IMR-90 (cell line): ENCODE measurements around the gene CAMK2D. TPM values are rescaled to one million over a fixed set of nuclear protein-coding genes. Genes with fewer than 3 reads are reported as not detected.
"Not testable (repeated sequence)": the region's sequence is repeated elsewhere in the genome, so short reads cannot be mapped to it uniquely, and the experiment has no call there.

Source experiments
- ATAC-seq: fragments of 200-7000 bp; cut with Tn5 transposase; 2 replicates; pipeline ENCODE4 v1.9.1; 2020; ENCODE audit warnings: low read depth, mild to moderate bottlenecking, moderate library complexity
- BruUV-seq: library from RNA; stranded (reverse); fragments of 400-500 nt; replicated peaks from 2 replicates; lab custom pipeline; 2021; lab: Mats Ljungman, UMichigan
- CTCF ChIA-PET: fragments of 300-600 bp; formaldehyde crosslinking; extraction: SDS; loops from one replicate; lab custom pipeline; 2021; ENCODE audit warnings: antibody characterized with exemption; lab: Yijun Ruan, JAX
- POLR2A ChIA-PET: fragments of 300-600 bp; sonication (Branson Sonifier 250); formaldehyde crosslinking; loops from one replicate; lab custom pipeline; 2022; ENCODE audit warnings: antibody characterized with exemption; ENCODE audit not compliant: unreplicated experiment; lab: Charles Lee
- DNase-seq: peaks from one replicate; pipeline ENCODE4 v3.0.0; 2013
- H2AFZ ChIP-seq: replicated peaks from 2 replicates; pipeline ENCODE3; 2013; ENCODE audit warnings: low read length, mild to moderate bottlenecking; ENCODE audit not compliant: poor library complexity
- H2AK5ac ChIP-seq: 2 replicates; pipeline ENCODE4 v1.6.1; 2013; ENCODE audit warnings: low read depth, low read length, inconsistent platforms
- H2AK9ac ChIP-seq: replicated peaks from 2 replicates; pipeline ENCODE3; 2013; ENCODE audit warnings: mild to moderate bottlenecking, low read depth, low read length, moderate library complexity; ENCODE audit not compliant: poor library complexity
- H2BK120ac ChIP-seq: 2 replicates; pipeline ENCODE4 v1.6.1; 2013; ENCODE audit warnings: low read depth, low read length, inconsistent platforms
- H2BK15ac ChIP-seq: 3 replicates; pipeline ENCODE4 v1.6.1; 2013; ENCODE audit warnings: low read depth, low read length, inconsistent platforms
- H2BK20ac ChIP-seq: 2 replicates; pipeline ENCODE4 v1.6.1; 2013; ENCODE audit warnings: low read depth, mild to moderate bottlenecking, inconsistent platforms, low read length, moderate library complexity
- H2BK5ac ChIP-seq: 2 replicates; pipeline ENCODE4 v1.6.1; 2013; ENCODE audit warnings: mild to moderate bottlenecking, low read depth, low read length, inconsistent platforms; ENCODE audit not compliant: poor library complexity, severe bottlenecking
- H3K14ac ChIP-seq: replicated peaks from 2 replicates; pipeline ENCODE4 v1.6.1; 2013; ENCODE audit warnings: low read depth, low read length, inconsistent platforms
- H3K18ac ChIP-seq: 2 replicates; pipeline ENCODE4 v1.6.1; 2013; ENCODE audit warnings: low read depth, low read length, control low read depth
- H3K23ac ChIP-seq: 2 replicates; pipeline ENCODE4 v1.6.1; 2013; ENCODE audit warnings: low read depth, low read length, inconsistent platforms
- H3K27ac ChIP-seq: 2 replicates; pipeline ENCODE4 v1.5.1; 2013; ENCODE audit warnings: mild to moderate bottlenecking, control low read depth, low read length; ENCODE audit not compliant: insufficient read depth
- H3K27me3 ChIP-seq: 2 replicates; pipeline ENCODE4 v1.6.1; 2013; ENCODE audit warnings: low read length; ENCODE audit not compliant: control insufficient read depth, insufficient read depth
- H3K36me3 ChIP-seq: 2 replicates; pipeline ENCODE4 v1.6.1; 2013; ENCODE audit warnings: low read length, mixed read lengths; ENCODE audit not compliant: control insufficient read depth, insufficient read depth
- H3K4ac ChIP-seq: 2 replicates; pipeline ENCODE4 v1.6.1; 2013; ENCODE audit warnings: low read depth, low read length, inconsistent platforms
- H3K4me1 ChIP-seq: 2 replicates; pipeline ENCODE4 v1.6.1; 2013; ENCODE audit warnings: low read length, mixed read lengths; ENCODE audit not compliant: control insufficient read depth, insufficient read depth
- H3K4me2 ChIP-seq: 2 replicates; pipeline ENCODE4 v1.6.1; 2013; ENCODE audit warnings: low read depth, mild to moderate bottlenecking, control low read depth, low read length, moderate library complexity
- H3K4me3 ChIP-seq: 2 replicates; pipeline ENCODE4 v1.5.1; 2013; ENCODE audit warnings: low read depth, mild to moderate bottlenecking, control low read depth, low read length, moderate library complexity; ENCODE audit not compliant: insufficient read depth
- H3K56ac ChIP-seq: 2 replicates; pipeline ENCODE4 v1.6.1; 2013; ENCODE audit warnings: low read length, inconsistent platforms; ENCODE audit not compliant: insufficient read depth; ENCODE audit errors: extremely low read depth
- H3K79me1 ChIP-seq, 2 experiments: 2 replicates each; pipeline ENCODE4 v1.6.1; 2013; ENCODE audit warnings: low read length in 2 of 2, inconsistent platforms in 1 of 2, low read depth in 1 of 2
- H3K9ac ChIP-seq: 2 replicates; pipeline ENCODE4 v1.6.1; 2013; ENCODE audit warnings: low read depth, low read length, control low read depth
- H3K9me1 ChIP-seq: 2 replicates; pipeline ENCODE4 v1.6.1; 2013; ENCODE audit warnings: low read length, inconsistent platforms; ENCODE audit not compliant: insufficient read depth
- H3K9me3 ChIP-seq: 2 replicates; pipeline ENCODE4 v1.6.1; 2013; ENCODE audit warnings: low read length; ENCODE audit not compliant: control insufficient read depth, insufficient read depth
- H4K20me1 ChIP-seq: 2 replicates; pipeline ENCODE4 v1.6.1; 2013; ENCODE audit warnings: low read length, inconsistent platforms; ENCODE audit not compliant: insufficient read depth
- H4K5ac ChIP-seq: 2 replicates; pipeline ENCODE4 v1.6.1; 2013; ENCODE audit warnings: mild to moderate bottlenecking, low read depth, low read length, control low read depth
- H4K8ac ChIP-seq, 2 experiments: 2 replicates each; pipeline ENCODE4 v1.6.1; 2013; ENCODE audit warnings: low read depth in 2 of 2, low read length in 2 of 2, control low read depth in 1 of 2, inconsistent platforms in 1 of 2
- H4K91ac ChIP-seq: 2 replicates; pipeline ENCODE4 v1.6.1; 2013; ENCODE audit warnings: low read depth, low read length, inconsistent platforms; ENCODE audit not compliant: insufficient read depth
- CEBPB ChIP-seq: IDR thresholded peaks from 2 replicates; pipeline ENCODE4 v1.6.1; 2012; ENCODE audit warnings: low read depth, low read length, improper control_type of control experiment
- FOS ChIP-seq: fragments of 150-350 bp; IDR thresholded peaks from 2 replicates; pipeline ENCODE4 v1.6.1; 2016; ENCODE audit warnings: low read depth, low read length
- MAFK ChIP-seq: IDR thresholded peaks from 2 replicates; pipeline ENCODE4 v1.6.1; 2012; ENCODE audit warnings: low read depth, low read length, improper control_type of control experiment
- NFE2L2 ChIP-seq: fragments of 150-350 bp; IDR thresholded peaks from 2 replicates; pipeline ENCODE4 v1.6.1; 2016; ENCODE audit warnings: low read depth, mild to moderate bottlenecking, low read length
- RCOR1 ChIP-seq: IDR thresholded peaks from 2 replicates; pipeline ENCODE4 v1.6.1; 2012; ENCODE audit warnings: mild to moderate bottlenecking, low read length, improper control_type of control experiment; ENCODE audit not compliant: insufficient replicate concordance
- WGBS, 2 experiments: methylation state at CpG; one replicate each; pipeline versions ENCODE4 v1.1.5 to v1.1.7; 2013; ENCODE audit warnings: missing lambda C conversion rate in 2 of 2; ENCODE audit not compliant: insufficient read length in 1 of 2; ENCODE audit errors: extremely low coverage in 2 of 2; 5-methylcytosine and 5-hydroxymethylcytosine counted together
- dilution Hi-C: fragments of 300-500 bp; cut with HindIII; formaldehyde crosslinking; loops from one replicate; pipeline ENCODE4 v1.14.3; 2018; ENCODE audit warnings: low sequenced_read_pairs; ENCODE audit not compliant: unreplicated experiment
- in situ Hi-C: fragments of 300-500 bp; cut with MboI; formaldehyde crosslinking; loops from 3 replicates; pipeline ENCODE4 v1.14.3; 2019; ENCODE audit warnings: low sequenced_read_pairs, inconsistent platforms, mixed read lengths
- intact Hi-C: fragments of 100-400 bp; cut with micrococcal nuclease; formaldehyde crosslinking; loops from 2 replicates; pipeline ENCODE4 v1.10.0; 2022
- polyA plus RNA-seq, 3 experiments: library from polyadenylated mRNA; depleted of rRNA; stranded (reverse); fragments of >200 nt; gene quantifications; 2 replicates each; pipeline ENCODE4 v1.2.3, GENCODE V29; 2012; ENCODE audit warnings: low replicate concordance in 1 of 3
- total RNA-seq: library from RNA; depleted of rRNA; stranded (reverse); fragments of >200 nt; gene quantifications from 2 replicates; pipeline ENCODE4 v1.2.3, GENCODE V29; 2012

CAMK2D gene
- total and polyA plus RNA-seq, 2 of the 4 experiments (the other 2 are of a cell fraction): 44.6 to 156 TPM

- ATAC-seq (peak; percentile 35; the same call in 1 of the 2 replicates), DNase-seq (peak; percentile 84)
- H2BK120ac ChIP-seq, H3K14ac ChIP-seq, H3K9me3 ChIP-seq, BruUV-seq, H3K36me3 ChIP-seq, H3K4me1 ChIP-seq, dilution Hi-C loops, H3K56ac ChIP-seq, H2AK9ac ChIP-seq, H4K8ac ChIP-seq, H2BK20ac ChIP-seq, H3K4me2 ChIP-seq, H4K91ac ChIP-seq, H3K4me3 ChIP-seq, H4K20me1 ChIP-seq, H2AK5ac ChIP-seq, H2AFZ ChIP-seq, intact Hi-C loops, H3K27ac ChIP-seq, H3K9ac ChIP-seq, H3K27me3 ChIP-seq, H4K5ac ChIP-seq, H3K4ac ChIP-seq, POLR2A ChIA-PET, H2BK15ac ChIP-seq, in situ Hi-C loops, H3K23ac ChIP-seq, H3K18ac ChIP-seq: not testable (repeated sequence)
- peak overlapping the region; percentile 58 for H2BK5ac ChIP-seq
- peaks cover 14% of the 10 kb centered on the region; the same call in 1 of the 2 replicates for H3K9me1 ChIP-seq
- H3K79me1 ChIP-seq: peaks cover 17 to 69% of the 10 kb centered on the region in 2 experiments
- no CpG with 5 or more reads among the region's 3 CpGs for WGBS, 2 experiments
- peak; percentile 71 for TF ChIP-seq RCOR1
- TF ChIP-seq FOS: peak; percentile 51
- peak; percentile 95 for TF ChIP-seq CEBPB
- TF ChIP-seq MAFK: peak; percentile 25; the same call in 1 of the 2 replicates
- peak; percentile 28; the same call in 1 of the 2 replicates for TF ChIP-seq NFE2L2
- CTCF ChIA-PET: interaction anchor here (0.6 kb wide), 1 partner anchor 1438 kb away, joined by 3 read pairs; no protein-coding TSS in a partner anchor
Measured at GRCh38 chr4:113702596-113702995, 58.9 kb downstream of the CAMK2D start.
